WTC11 (cell line): ENCODE measurements around the gene IL10.

Experiments used
- CTCF ChIP-seq: fragments of 200-600 bp; IDR thresholded peaks from 2 replicates; pipeline ENCODE4 v1.8.0; 2022; ENCODE audit warnings: antibody characterized with exemption
- JUN ChIP-seq: sonication (generic); formaldehyde crosslinking; IDR thresholded peaks from 2 replicates; pipeline ENCODE4 v1.8.0; 2023; ENCODE audit warnings: mild to moderate bottlenecking, missing genetic modification reagents
- TF ChIP-seq, protein P1 (sequence below): sonication (generic); formaldehyde crosslinking; IDR thresholded peaks from 2 replicates; pipeline ENCODE4 v1.8.0; 2022; ENCODE audit warnings: mild to moderate bottlenecking, missing genetic modification reagents
- TF ChIP-seq, protein P2 (sequence below): sonication (generic); formaldehyde crosslinking; IDR thresholded peaks from 2 replicates; pipeline ENCODE4 v1.8.1; 2022; ENCODE audit warnings: low read depth, mild to moderate bottlenecking, moderate library complexity, missing genetic modification reagents, borderline replicate concordance
- TF ChIP-seq, protein P3 (sequence below): sonication (generic); formaldehyde crosslinking; IDR thresholded peaks from 2 replicates; pipeline ENCODE4 v1.8.1; 2023; ENCODE audit warnings: mild to moderate bottlenecking, missing genetic modification reagents, moderate library complexity
- TF ChIP-seq, protein P4 (sequence below): sonication (generic); formaldehyde crosslinking; IDR thresholded peaks from 2 replicates; pipeline ENCODE4 v1.8.1; 2022; ENCODE audit warnings: low read depth, missing genetic modification reagents, borderline replicate concordance

- TF ChIP-seq, protein P1, sequence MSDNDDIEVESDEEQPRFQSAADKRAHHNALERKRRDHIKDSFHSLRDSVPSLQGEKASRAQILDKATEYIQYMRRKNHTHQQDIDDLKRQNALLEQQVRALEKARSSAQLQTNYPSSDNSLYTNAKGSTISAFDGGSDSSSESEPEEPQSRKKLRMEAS = no peak
- TF ChIP-seq CTCF (no peak), JUN (no peak)
- TF ChIP-seq, protein P2, sequence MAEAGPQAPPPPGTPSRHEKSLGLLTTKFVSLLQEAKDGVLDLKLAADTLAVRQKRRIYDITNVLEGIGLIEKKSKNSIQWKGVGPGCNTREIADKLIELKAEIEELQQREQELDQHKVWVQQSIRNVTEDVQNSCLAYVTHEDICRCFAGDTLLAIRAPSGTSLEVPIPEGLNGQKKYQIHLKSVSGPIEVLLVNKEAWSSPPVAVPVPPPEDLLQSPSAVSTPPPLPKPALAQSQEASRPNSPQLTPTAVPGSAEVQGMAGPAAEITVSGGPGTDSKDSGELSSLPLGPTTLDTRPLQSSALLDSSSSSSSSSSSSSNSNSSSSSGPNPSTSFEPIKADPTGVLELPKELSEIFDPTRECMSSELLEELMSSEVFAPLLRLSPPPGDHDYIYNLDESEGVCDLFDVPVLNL (CRISPR knock-in tag) = no peak
- TF ChIP-seq, protein P3, sequence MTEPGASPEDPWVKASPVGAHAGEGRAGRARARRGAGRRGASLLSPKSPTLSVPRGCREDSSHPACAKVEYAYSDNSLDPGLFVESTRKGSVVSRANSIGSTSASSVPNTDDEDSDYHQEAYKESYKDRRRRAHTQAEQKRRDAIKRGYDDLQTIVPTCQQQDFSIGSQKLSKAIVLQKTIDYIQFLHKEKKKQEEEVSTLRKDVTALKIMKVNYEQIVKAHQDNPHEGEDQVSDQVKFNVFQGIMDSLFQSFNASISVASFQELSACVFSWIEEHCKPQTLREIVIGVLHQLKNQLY (CRISPR knock-in tag) = no peak
- TF ChIP-seq, protein P4, sequence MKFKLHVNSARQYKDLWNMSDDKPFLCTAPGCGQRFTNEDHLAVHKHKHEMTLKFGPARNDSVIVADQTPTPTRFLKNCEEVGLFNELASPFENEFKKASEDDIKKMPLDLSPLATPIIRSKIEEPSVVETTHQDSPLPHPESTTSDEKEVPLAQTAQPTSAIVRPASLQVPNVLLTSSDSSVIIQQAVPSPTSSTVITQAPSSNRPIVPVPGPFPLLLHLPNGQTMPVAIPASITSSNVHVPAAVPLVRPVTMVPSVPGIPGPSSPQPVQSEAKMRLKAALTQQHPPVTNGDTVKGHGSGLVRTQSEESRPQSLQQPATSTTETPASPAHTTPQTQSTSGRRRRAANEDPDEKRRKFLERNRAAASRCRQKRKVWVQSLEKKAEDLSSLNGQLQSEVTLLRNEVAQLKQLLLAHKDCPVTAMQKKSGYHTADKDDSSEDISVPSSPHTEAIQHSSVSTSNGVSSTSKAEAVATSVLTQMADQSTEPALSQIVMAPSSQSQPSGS (CRISPR knock-in tag) = no peak
Measured at GRCh38 chr1:206753141-206753540, 19.2 kb downstream of the IL10 start.
